HUDEP-2 (cell line): Measurements from ENCODE around the gene FBXW7.
A peak's percentile ranks its signal among the peaks of the same experiment; 100 is the strongest.

Source experiments
- DNase-seq, 76 experiments: peaks; one replicate each; lab custom pipeline; 2025; ENCODE audit not compliant: unreplicated experiment in 76 of 76; lab: John Stamatoyannopoulos, UW

The FBXW7 gene

GRCh38 chr4:152478461-152479237 lies 57.2 kb downstream of the FBXW7 start:
- no peak for DNase-seq

- DNase-seq: no peak
Measured at GRCh38 chr4:152476796-152477195, 59.1 kb downstream of the FBXW7 start.

- DNase-seq: no peak
Measured at GRCh38 chr4:152471251-152471792, 64.6 kb downstream of the FBXW7 start.

- no peak for DNase-seq
Measured at GRCh38 chr4:152468408-152468807, 67.5 kb downstream of the FBXW7 start.

- DNase-seq: no peak
Measured at GRCh38 chr4:152467101-152467500, 68.8 kb downstream of the FBXW7 start.

- DNase-seq: no peak
Measured at GRCh38 chr4:152464030-152464823, 71.7 kb downstream of the FBXW7 start.

GRCh38 chr4:152463562-152463961 lies 72.3 kb downstream of the FBXW7 start:
- DNase-seq: no peak

GRCh38 chr4:152462695-152463094 lies 73.2 kb downstream of the FBXW7 start:
- no peak for DNase-seq

- no peak for DNase-seq
Measured at GRCh38 chr4:152462047-152462446, 73.8 kb downstream of the FBXW7 start.

- DNase-seq: peak in 1 of 76 experiments; percentile 2
Measured at GRCh38 chr4:152460488-152460887, 75.4 kb downstream of the FBXW7 start.

GRCh38 chr4:152459326-152459725 lies 76.6 kb downstream of the FBXW7 start:
- DNase-seq: no peak

- no peak for DNase-seq
Measured at GRCh38 chr4:152458801-152459302, 77.0 kb downstream of the FBXW7 start.

- no peak for DNase-seq
Measured at GRCh38 chr4:152456609-152457008, 79.3 kb downstream of the FBXW7 start.

- peak in 6 of 76 experiments; percentile 14 to 22 (median 19) for DNase-seq
Measured at GRCh38 chr4:152455311-152455710, 80.6 kb downstream of the FBXW7 start.

- peak in 5 of 76 experiments; percentile 4 to 10 (median 7) for DNase-seq
Measured at GRCh38 chr4:152454398-152455011, 81.4 kb downstream of the FBXW7 start.

GRCh38 chr4:152451496-152451895 lies 84.4 kb downstream of the FBXW7 start:
- DNase-seq: no peak

GRCh38 chr4:152448854-152449253 lies 87.0 kb downstream of the FBXW7 start:
- DNase-seq: no peak

GRCh38 chr4:152448038-152448707 lies 87.7 kb downstream of the FBXW7 start:
- DNase-seq: no peak

GRCh38 chr4:152443859-152444258 lies 92.0 kb downstream of the FBXW7 start:
- no peak for DNase-seq

- DNase-seq: no peak
Measured at GRCh38 chr4:152437561-152437960, 98.3 kb downstream of the FBXW7 start.
